ENCODE measurements around the gene DMRT1.
"Not testable (repeated sequence)": the region's sequence is repeated elsewhere in the genome, so short reads cannot be mapped to it uniquely, and the experiment has no call there.

DMRT1 gene

GRCh38 chr9:972501-973294, 131.2 kb downstream of the DMRT1 start:
- DNase-seq, result no peak

DNA sequence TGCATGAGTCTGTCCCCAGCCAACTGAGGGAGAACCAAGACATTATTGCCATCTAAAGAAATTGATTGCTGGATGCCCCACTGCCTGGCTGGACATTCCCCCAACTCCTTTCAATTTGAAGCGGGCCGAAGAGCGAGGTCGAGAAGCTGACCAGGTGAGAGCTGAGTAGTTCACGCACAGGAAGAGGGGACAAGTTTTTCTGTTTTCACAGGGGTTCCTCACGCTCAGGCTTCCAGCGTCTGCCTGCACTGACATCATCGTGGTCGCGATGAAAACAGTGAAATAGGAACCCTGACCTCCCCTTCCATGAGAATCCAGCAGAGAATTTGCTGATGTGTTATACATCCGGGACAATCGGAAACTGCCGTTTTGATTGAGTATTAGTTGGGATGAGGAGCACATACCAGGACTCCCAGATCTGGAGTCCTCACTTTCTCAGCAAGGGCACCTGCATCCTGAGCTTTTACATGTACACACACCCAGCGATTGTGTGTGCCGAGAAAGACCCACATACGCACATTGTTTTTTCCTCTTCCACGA, 131.9 kb downstream of the DMRT1 start:
- no peak for DNase-seq

GRCh38 chr9:974031-974995, 132.8 kb downstream of the DMRT1 start:
- DNase-seq, result no peak

DNA sequence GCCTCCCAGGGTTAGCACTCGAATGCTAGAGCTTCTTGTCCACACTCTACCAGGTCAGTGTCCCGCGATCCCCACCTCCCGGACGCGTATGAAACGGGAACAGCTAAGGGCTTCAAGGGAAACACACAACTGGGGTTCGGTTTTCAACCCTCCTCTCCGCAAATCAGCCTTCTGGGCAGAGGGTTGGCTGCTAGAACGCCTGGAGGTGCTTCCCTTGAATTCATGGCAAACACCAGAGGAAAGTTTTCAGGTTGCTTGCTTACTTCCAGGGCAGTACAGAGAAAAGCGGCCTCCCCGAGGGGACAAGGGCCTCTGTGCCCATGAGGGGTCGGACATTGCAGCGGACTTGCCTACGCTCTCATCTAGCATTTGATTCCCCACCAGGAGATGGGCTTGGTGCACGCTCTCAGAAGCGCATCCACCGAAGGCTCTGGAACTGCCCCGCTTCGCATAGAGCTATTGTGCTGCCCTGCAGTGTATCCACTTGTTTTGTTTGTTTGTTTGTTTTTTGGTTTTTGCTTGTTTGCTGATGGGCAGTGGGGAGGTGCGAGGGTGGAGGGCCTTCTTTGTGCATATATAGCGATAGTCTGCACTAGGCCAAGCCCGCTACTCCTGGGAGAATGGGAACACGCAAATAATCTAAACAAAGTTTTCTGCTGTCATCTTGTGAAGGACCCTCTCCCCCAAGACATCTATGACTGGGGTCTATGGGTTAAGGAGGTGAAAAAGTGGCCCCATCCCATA, 133.7 kb downstream of the DMRT1 start:
- DNase-seq, result no peak

DNA sequence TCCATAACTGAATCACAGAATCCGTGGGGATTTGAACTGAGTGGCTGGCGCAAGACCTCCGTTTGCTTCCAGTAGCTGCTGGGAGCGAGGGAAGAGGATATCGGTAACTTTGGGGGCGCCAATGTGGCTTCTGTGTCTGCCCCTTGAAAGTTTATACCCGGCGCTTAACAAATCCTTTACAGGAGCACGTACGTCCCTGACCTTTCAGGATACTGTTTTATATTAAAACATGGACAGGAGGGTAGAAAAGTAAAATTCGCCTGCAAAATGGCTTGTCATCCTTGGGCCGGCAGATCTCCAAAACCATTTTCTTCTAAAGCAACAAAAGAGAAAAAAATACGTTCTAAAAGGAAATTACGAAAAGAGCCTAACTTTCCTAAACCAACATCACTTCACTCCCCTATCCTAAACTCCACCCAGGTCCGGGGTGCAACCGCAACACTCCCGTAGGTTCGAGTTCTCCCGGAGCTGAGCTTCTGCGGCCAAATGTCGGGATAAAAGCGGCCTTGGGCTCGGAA, 134.3 kb downstream of the DMRT1 start:
- no peak for DNase-seq

- DNase-seq, result no peak
Observed at GRCh38 chr9:976258-976942, 134.9 kb downstream of the DMRT1 start, which contains the start of gene DMRT3. TSS of gene DMRT3 (plus strand) at chr9:976655. CDS start at chr9:977002, 347 bp downstream.

- DNase-seq, result no peak
Observed at GRCh38 chr9:976943-977837, 135.7 kb downstream of the DMRT1 start.

DNA sequence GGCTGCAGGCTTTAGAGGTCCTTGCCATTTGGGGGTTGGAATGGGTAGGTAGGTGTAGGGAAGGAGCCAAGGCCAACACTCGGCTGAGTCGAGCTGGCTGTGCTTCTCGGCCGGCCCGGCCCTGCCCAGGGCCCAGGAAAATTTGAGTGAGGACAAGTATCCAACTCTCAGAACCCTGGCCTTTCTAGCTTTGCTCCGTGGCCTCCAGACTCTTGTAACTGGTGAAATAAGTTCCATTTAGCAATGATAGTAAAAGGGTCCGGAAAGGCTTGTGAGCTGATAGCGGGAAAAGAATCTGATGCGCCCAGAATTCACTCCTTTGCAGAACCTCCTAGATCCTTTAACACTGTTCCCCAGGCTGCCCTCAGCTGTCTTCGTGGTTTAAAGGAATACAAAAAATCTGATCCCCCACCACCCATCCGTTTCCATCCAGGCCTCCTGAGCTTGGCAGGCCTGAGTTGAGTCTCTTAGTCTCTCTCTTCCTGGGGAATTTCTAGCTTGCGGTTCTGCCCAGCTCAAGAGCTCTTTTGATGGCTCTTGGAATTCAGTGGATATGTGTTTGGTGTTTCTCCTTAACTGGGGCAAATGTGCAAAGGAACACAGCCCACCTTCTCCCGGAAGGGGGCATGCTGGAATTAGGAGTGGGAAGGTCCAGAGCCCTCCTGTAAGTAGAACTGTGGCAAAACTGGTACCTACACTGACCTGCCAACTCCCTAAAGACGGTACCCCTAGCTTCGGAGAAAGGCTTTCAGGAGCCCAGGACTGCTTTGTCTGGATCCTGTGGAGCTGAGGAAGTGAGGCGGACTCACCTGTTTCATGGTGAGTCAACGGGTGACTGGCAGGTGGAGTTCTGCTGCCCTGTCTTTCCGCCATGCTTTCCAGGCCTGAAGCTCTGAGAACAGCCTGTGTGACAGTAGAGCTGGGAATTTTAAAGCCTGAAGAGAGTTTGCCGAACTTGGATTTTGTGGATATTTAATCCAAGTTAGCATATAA, 136.6 kb downstream of the DMRT1 start:
- no peak for DNase-seq

GRCh38 chr9:979983-980382, 138.5 kb downstream of the DMRT1 start:
- no peak for DNase-seq

DNA sequence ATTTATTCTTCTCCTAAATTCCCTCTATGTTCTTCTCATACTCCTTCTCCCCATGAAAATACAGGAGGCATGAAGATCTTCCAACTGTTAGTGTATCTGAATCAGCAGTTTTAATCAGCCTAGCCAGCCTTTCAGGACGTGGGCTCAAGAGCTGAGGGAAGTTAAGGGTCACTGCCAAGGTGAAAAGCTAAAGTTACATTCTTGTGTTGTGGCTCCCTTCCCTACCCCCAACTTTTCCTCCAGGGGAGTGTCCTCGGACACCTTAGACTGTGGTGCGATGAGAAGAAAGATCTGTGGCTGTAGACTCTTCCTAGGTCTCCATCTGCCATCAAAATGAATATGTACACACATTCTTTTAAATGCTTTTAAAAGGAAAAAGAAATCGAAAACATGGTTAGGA, 139.1 kb downstream of the DMRT1 start:
- no peak for DNase-seq

GRCh38 chr9:981491-981898, 140.0 kb downstream of the DMRT1 start:
- DNase-seq, result no peak

DNA sequence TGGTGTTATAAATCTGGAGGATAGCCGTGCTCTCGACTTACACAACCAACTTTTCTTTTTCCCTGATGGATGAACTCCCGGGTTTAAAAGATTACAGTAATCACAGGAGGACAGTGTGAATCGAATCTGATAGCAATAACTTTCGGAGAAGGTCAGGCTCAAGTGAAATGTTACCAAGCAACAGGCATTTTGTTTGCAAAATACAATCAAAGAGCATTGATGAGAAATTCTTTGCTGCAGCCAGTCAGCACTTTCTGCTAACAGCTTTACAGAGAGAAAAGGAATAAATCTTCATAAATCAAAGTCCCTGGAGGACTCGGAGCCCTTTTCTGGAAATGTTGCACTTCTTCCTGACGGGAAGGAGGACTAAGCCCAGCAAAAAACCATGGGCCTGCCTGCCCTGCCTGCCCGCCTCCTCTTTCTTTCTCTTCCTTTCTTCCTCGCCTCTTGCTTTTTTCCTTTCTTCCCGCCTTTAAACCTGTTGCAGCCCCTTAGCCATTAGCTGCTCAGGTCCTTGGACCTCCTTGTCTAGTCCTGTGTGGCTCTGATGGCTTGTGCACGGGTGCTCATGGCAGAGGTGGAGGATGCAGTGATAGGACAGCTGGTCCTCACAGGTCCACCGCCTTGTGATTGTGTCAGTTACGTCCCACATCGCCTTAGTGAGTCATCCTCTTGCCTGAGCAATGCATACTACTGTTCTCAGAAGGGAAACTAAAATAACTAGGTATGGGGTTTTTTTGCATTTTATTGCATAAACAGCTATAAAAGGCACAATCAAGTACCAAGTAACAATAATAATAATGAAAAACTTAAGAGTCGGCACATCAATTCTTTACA, 141.1 kb downstream of the DMRT1 start:
- no peak for DNase-seq

DNA sequence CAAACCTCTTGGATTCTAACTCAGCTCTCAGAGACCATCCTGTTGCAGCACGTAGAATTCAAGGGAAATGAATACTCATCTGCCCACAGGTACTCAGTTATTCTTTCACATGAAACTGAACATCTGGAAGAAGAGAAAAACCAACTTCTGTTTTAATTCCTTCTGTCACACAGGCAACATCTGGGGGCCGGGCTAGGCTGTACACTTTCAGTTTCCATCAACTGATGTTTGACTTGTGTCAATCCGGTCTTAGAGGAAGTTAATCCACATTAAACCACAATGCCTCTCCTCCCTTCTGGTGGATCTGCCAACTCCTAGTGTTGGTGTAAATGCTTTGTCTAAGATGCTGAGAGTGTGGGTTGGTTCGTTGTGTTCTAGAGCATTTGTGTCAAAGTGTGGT, 152.5 kb downstream of the DMRT1 start:
- no peak for DNase-seq

DNA sequence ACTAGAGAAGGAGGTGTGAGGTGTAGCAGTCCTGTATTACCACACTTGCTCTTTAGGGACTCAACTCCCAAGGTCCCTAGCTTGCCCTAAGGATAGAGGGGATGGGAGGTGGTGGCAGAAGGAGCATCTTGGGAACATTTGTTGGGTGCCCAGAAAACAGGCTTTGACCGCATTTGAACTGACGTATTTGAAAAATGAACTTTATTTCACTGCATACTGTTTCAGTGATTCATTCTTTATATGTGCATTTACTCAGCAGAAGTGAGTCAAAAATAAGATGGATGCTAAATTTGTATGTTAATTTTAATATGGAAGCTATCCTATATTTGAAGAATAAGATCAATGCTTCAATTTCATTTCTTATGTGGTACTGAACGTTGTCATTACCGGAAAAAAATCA, 153.7 kb downstream of the DMRT1 start:
- DNase-seq, result no peak

DNA sequence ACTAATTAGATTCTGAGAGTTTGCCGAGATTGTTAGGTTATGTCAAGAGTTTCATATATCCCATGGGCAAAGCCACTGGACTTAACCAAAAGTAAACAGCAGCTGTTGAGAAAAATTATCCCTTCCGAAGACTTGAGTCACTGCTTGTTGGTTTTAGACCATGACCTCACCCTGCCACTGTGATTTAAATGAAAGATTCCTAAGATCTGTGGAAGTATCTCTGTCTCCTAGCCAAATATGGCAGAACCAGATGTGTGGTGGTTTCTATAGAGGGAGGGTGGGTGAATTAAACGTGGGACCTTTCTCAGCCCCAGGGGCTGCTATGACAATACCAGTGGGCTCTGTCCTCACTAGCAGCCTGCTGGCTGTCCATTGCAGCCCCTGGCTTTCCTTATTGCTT, 154.3 kb downstream of the DMRT1 start:
- no peak for DNase-seq

GRCh38 chr9:998299-999110, 157.0 kb downstream of the DMRT1 start:
- not testable (repeated sequence) for DNase-seq

DNA sequence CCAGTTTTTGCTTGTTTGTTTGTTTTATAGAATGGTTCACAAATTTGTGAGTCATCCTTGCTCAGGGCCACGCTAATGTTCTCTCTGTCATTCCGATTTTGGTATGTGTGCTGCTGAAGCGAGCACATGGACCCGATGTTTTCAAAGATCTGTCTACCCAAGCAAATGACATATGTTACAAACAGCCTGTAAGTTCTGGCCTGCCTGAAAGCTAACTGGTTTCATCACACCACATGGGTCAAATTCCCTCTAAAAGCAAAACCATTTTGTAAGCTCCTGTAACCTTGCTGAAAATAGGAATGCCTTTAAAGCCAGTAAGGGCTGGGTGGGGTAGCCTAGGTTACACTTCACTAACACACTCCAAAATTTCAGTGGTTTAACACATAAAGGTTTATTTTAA, 160.3 kb downstream of the DMRT1 start:
- DNase-seq, result no peak

DNA sequence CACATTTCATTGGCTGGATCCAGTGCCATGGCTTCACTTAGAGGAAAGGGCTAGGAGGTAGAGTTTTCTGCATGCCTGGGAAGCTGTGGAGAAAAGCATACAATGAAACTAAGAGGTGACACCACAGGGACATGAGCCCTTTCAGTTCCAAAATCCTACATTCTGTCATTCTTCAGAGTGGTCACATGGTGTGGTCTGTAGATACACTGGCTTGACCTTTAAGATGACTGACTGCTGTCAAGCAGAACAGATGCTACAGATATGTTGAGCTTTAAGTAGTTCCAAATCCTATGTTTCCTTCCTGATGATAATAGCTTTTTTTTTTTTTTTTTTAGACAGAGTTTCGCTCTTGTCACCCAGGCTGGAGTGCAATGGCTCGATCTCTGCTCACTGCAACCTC, 161.2 kb downstream of the DMRT1 start:
- no peak for DNase-seq
